ENCODE results near the gene PHLDB1. TPM values are rescaled to one million over a fixed set of nuclear protein-coding genes. Genes with fewer than 3 reads are reported as not detected.

The PHLDB1 gene
- total RNA-seq, 4 donors from 2014 or later = 92.6 to 276 (median 161) TPM

GRCh38 chr11:118621071-118621783 is 13.8 kb downstream of the PHLDB1 start:
- Histone ChIP-seq H3K27me3 (no peaks in the 10 kb centered on the region), H3K4me1 (peaks cover 16 to 65% (median 44%) of the 10 kb centered on the region in 4 donors), H3K27ac (peak overlapping the region; percentile 74 to 90 (median 80)), H3K4me3 (peak overlapping the region; percentile 16 to 56 (median 40)), H3K36me3 (no peaks in the 10 kb centered on the region), H3K9me3 (no peaks in the 10 kb centered on the region)
- TF ChIP-seq EP300 (IDR thresholded peaks at IDR 0.05; ENCODE audit: low read depth) (no peak), POLR2AphosphoS5 (IDR thresholded peaks at IDR 0.05) (peak in 2 of 3 donors; percentile 22 to 38)
- in situ Hi-C loops (cut with MboI; ENCODE audit: low pct_ligation_motif_present in 1 of 4, low pct_unique_long_range_greater_than_20kb in 1 of 4, low sequenced_read_pairs in 3 of 4) (no loop called here), intact Hi-C loops (cut with DNase I; ENCODE audit: low total_unique reads) (no loop called here)
- 7 to 48% methylated on average over 5 to 38 of the region's 38 CpGs for WGBS, 2 donors (ENCODE audit: low coverage in 1 of 2)
- DNase-seq = peak; percentile 82

DNA sequence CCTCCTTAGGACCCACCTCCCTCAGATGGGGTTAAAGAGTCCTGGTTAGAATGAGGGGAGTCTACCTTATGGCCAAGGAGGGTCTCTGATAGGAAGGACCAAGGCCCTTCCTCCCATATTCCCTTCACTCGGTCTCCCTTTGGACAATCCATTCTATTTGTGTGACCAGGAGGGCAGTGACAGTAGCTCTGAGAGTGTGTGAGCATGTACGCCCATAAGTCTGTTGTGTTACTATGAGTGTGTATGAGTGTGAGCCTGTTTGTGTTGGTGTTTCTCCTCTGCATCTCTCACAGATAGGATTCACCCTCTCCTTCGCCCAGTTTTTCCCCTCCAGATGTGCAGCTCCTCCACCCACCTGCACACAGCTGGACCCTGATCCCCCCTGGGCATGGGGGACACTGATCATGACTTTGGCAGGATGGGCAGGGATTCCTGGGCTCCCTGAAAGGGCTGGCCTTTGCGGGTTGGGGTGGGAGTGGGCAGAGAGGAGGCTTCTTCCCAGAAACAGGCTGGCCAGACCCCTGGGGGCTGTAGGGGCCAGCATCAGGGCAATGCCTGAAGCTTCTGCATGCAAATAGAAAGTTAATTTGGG is 14.5 kb downstream of the PHLDB1 start:
- Histone ChIP-seq H3K4me3 (peak overlapping the region in 3 of 4 donors; percentile 38 to 56 (median 43)), H3K4me1 (peaks cover 16 to 63% (median 44%) of the 10 kb centered on the region in 4 donors), H3K36me3 (no peaks in the 10 kb centered on the region), H3K27me3 (no peaks in the 10 kb centered on the region), H3K9me3 (no peaks in the 10 kb centered on the region), H3K27ac (peak overlapping the region; percentile 74 to 90 (median 80))
- no peak for TF ChIP-seq POLR2AphosphoS5 (IDR thresholded peaks at IDR 0.05)
- TF ChIP-seq, protein P1, sequence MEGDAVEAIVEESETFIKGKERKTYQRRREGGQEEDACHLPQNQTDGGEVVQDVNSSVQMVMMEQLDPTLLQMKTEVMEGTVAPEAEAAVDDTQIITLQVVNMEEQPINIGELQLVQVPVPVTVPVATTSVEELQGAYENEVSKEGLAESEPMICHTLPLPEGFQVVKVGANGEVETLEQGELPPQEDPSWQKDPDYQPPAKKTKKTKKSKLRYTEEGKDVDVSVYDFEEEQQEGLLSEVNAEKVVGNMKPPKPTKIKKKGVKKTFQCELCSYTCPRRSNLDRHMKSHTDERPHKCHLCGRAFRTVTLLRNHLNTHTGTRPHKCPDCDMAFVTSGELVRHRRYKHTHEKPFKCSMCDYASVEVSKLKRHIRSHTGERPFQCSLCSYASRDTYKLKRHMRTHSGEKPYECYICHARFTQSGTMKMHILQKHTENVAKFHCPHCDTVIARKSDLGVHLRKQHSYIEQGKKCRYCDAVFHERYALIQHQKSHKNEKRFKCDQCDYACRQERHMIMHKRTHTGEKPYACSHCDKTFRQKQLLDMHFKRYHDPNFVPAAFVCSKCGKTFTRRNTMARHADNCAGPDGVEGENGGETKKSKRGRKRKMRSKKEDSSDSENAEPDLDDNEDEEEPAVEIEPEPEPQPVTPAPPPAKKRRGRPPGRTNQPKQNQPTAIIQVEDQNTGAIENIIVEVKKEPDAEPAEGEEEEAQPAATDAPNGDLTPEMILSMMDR (IDR thresholded peaks at IDR 0.05) = no peak
- TF ChIP-seq EP300 (IDR thresholded peaks at IDR 0.05; ENCODE audit: low read depth) = no peak
- no peak for TF ChIP-seq POLR2A (IDR thresholded peaks at IDR 0.05)
- 48% methylated on average over 4 of the region's 4 CpGs; no CpG with 5 or more reads in 1 of the 2 donors for WGBS, 2 donors (ENCODE audit: low coverage in 1 of 2)
- intact Hi-C loops (cut with DNase I; ENCODE audit: low total_unique reads) (no loop called here), in situ Hi-C loops (cut with MboI; ENCODE audit: low pct_ligation_motif_present in 1 of 4, low pct_unique_long_range_greater_than_20kb in 1 of 4, low sequenced_read_pairs in 3 of 4) (no loop called here)
- no peak for DNase-seq

DNA sequence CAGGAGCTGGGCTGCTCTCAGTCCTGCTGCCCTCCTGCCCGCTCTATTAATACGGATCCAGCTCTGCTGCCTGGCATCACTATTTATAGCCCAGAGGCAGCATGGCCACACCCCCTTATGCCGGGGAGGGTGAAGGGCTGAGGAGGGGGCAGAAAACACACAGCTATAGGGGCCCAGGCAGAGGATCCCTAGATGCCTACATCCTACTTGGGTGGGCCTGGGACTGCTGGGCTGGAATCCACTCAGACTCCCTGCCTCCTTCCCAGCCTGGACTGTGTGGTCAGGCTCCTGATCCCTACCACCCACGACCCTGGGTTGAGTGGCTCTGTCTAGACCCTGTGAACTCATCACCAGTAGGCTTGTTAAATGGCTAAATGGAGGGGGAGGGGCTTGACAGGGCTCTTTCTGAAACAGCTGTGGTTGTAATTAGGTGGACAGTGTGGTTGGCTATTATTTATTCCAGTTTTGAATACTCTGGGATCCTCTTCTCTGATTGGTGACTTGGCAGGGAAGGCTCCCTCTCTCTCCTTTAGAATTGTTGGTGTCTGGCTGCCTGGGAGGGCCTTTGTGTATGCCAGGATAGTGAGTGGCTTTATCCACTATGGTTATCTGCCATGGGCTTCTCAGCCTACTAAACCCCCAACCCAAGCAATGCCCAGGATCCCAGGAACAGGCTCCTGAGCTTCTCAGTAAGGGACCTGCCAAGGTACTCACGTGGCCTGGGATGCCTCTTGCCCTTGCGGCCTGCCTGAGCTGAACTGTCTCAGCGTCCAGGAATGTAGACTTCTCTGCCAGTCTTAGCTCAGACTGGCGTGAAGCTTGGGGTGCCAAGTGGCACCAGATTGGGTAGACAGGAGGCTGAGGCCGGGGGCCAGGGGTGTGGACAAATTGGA is 15.2 kb downstream of the PHLDB1 start:
- TF ChIP-seq, protein P1 (IDR thresholded peaks at IDR 0.05) = no peak
- TF ChIP-seq POLR2AphosphoS5 (IDR thresholded peaks at IDR 0.05) = peak in 2 of 3 donors; percentile 38 to 66
- peak overlapping the region; percentile 74 to 90 (median 80) for H3K27ac ChIP-seq
- peak overlapping the region in 2 of 4 donors; percentile 43 to 56 for H3K4me3 ChIP-seq
- intact Hi-C loops (cut with DNase I; ENCODE audit: low total_unique reads) = no loop called here
- no peaks in the 10 kb centered on the region for H3K36me3 ChIP-seq
- DNase-seq = no peak
- H3K4me1 ChIP-seq = peaks cover 16 to 55% (median 41%) of the 10 kb centered on the region in 4 donors
- no peaks in the 10 kb centered on the region for H3K27me3 ChIP-seq
- H3K9me3 ChIP-seq = no peaks in the 10 kb centered on the region
- in situ Hi-C loops (cut with MboI; ENCODE audit: low pct_ligation_motif_present in 1 of 4, low pct_unique_long_range_greater_than_20kb in 1 of 4, low sequenced_read_pairs in 3 of 4) = no loop called here
- 49% methylated on average over 9 of the region's 9 CpGs; no CpG with 5 or more reads in 1 of the 2 donors for WGBS, 2 donors (ENCODE audit: low coverage in 1 of 2)

DNA sequence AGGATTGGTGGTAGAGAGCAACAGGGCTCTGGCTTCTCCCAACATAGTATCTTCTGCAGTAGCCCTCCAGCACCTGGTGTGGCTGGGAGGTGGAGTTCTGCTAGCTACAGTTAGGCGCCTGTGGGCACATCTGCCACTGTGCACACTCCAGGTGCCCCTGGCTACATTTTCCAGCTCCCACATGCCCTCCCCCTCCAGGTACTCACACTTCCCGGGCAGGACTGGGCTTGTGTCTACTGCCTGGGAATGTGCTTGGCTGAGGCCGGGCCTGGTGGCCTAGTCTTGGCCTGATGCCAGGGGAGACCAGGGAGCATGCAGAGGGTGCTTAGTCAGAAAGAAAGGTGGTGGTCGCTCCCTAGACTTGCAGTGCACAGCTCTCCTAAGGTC is 15.8 kb downstream of the PHLDB1 start:
- WGBS, 2 donors (ENCODE audit: low coverage in 1 of 2) = 50 to 53% methylated on average over 1 to 3 of the region's 4 CpGs
- Histone ChIP-seq H3K4me1 (peaks cover 16 to 50% (median 39%) of the 10 kb centered on the region in 4 donors), H3K9me3 (no peaks in the 10 kb centered on the region), H3K36me3 (no peaks in the 10 kb centered on the region), H3K27ac (peak overlapping the region; percentile 74 to 90 (median 80)), H3K27me3 (no peaks in the 10 kb centered on the region), H3K4me3 (no peak overlapping the region)
- in situ Hi-C loops (cut with MboI; ENCODE audit: low pct_ligation_motif_present in 1 of 4, low pct_unique_long_range_greater_than_20kb in 1 of 4, low sequenced_read_pairs in 3 of 4) = no loop called here
- TF ChIP-seq, protein P1 (IDR thresholded peaks at IDR 0.05) = no peak
- TF ChIP-seq POLR2A (IDR thresholded peaks at IDR 0.05) = no peak
- TF ChIP-seq EP300 (IDR thresholded peaks at IDR 0.05; ENCODE audit: low read depth) = no peak
- no peak for TF ChIP-seq POLR2AphosphoS5 (IDR thresholded peaks at IDR 0.05)
- intact Hi-C loops (cut with DNase I; ENCODE audit: low total_unique reads) = no loop called here
- no peak for DNase-seq

Measured in transverse colon (tissue), 4 donors.